ENCODE measurements around the gene CCDC122. TPM values are rescaled to one million over a fixed set of nuclear protein-coding genes. Genes with fewer than 3 reads are reported as not detected.

The CCDC122 gene
- total RNA-seq, 1 donor from 2014 or later: 8.3 TPM

- peaks cover 7% of the 10 kb centered on the region for H3K36me3 Mint-ChIP-seq (ENCODE audit: low read depth)
- no peaks in the 10 kb centered on the region for H3K27me3 Mint-ChIP-seq (ENCODE audit: low read depth)
- H3K4me1 Mint-ChIP-seq (ENCODE audit: low read depth): peaks cover 5% of the 10 kb centered on the region
- no peak overlapping the region for H3K4me3 Mint-ChIP-seq (ENCODE audit: unreplicated experiment)
- no peak for DNase-seq (ENCODE audit: low spot score)
- TF ChIP-seq CTCF (IDR thresholded peaks at IDR 0.05): no peak
- H3K9me3 Mint-ChIP-seq (ENCODE audit: low read depth): peaks cover 4% of the 10 kb centered on the region
- H3K27ac Mint-ChIP-seq (ENCODE audit: unreplicated experiment): no peak overlapping the region
Observed at GRCh38 chr13:43864921-43865320, 14.6 kb downstream of the CCDC122 start.

DNA sequence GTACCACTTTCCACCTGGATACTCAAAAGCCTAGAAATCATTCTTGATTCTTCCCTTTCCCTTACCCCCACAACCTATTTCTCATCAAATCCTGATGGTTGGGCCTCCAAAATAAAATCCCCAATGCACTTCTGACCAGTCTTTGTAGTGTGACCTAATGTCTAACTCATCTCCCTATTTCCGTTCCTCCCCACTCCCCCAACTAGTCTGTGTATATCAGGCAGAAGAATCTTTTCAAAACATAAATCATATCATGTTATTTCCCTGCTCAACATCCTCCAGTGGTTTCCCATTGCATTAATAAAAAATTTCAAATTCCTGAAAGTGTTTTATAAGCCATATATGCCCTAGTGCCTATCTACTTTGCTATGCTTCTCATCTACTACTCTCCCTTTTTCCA is 17.7 kb downstream of the CCDC122 start:
- H3K4me1 Mint-ChIP-seq (ENCODE audit: low read depth): peaks cover 5% of the 10 kb centered on the region
- TF ChIP-seq CTCF (IDR thresholded peaks at IDR 0.05): no peak
- H3K27me3 Mint-ChIP-seq (ENCODE audit: low read depth): no peaks in the 10 kb centered on the region
- no peak overlapping the region for H3K27ac Mint-ChIP-seq (ENCODE audit: unreplicated experiment)
- H3K4me3 Mint-ChIP-seq (ENCODE audit: unreplicated experiment): no peak overlapping the region
- peaks cover 3% of the 10 kb centered on the region for H3K36me3 Mint-ChIP-seq (ENCODE audit: low read depth)
- no peak for DNase-seq (ENCODE audit: low spot score)
- H3K9me3 Mint-ChIP-seq (ENCODE audit: low read depth): peaks cover 4% of the 10 kb centered on the region

DNA sequence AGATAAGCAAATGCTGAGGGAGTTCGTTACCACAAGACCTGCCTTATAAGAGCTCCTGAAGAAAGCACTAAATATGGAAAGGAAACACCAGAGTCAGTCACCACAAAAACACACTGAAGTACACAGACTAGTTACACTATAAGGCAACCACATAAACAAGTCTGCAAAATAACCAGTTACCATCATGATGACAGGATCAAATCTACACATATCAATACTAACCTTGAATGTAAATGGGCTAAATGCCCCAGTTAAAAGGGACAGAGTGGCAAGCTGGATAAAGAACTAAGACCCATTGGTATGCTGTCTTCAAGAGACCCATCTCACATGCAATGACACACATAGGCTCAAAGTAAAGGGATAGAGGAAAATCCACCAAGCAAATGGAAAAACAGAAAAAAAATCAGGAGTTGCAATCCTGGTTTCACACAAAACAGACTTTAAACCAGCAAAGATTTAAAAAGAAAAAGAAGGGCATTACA is 26.6 kb downstream of the CCDC122 start:
- Mint-ChIP-seq H3K27me3 (ENCODE audit: low read depth) (no peaks in the 10 kb centered on the region), H3K27ac (ENCODE audit: unreplicated experiment) (no peak overlapping the region), H3K4me3 (ENCODE audit: unreplicated experiment) (no peak overlapping the region), H3K36me3 (ENCODE audit: low read depth) (peaks cover 55% of the 10 kb centered on the region), H3K4me1 (ENCODE audit: low read depth) (peaks cover 10% of the 10 kb centered on the region), H3K9me3 (ENCODE audit: low read depth) (peaks cover 64% of the 10 kb centered on the region)
- no peak for TF ChIP-seq CTCF (IDR thresholded peaks at IDR 0.05)
- no peak for DNase-seq (ENCODE audit: low spot score)

DNA sequence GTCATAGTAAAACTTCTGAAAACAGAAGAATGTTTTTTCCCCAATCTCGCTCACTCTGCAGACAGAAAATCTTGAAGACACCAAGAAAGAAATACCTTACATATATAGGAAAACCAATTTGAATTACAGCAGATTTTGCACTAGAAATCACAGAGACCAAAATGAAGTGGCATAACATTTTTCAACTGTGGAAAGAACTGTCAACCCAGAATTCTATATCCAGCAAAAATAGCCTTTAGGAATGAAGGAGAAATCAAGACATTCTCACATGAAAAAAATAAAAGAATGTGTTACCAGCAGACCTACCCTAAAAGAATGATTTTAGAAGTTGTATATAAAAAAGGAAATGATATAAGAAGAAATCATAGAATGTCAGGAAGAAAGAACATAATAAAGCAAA is 28.7 kb downstream of the CCDC122 start:
- H3K27ac Mint-ChIP-seq (ENCODE audit: unreplicated experiment): no peak overlapping the region
- H3K4me3 Mint-ChIP-seq (ENCODE audit: unreplicated experiment): no peak overlapping the region
- H3K36me3 Mint-ChIP-seq (ENCODE audit: low read depth): peaks cover 54% of the 10 kb centered on the region
- H3K9me3 Mint-ChIP-seq (ENCODE audit: low read depth): peaks cover 62% of the 10 kb centered on the region
- peaks cover 10% of the 10 kb centered on the region for H3K4me1 Mint-ChIP-seq (ENCODE audit: low read depth)
- no peak for DNase-seq (ENCODE audit: low spot score)
- H3K27me3 Mint-ChIP-seq (ENCODE audit: low read depth): no peaks in the 10 kb centered on the region
- TF ChIP-seq CTCF (IDR thresholded peaks at IDR 0.05): no peak

- no peak for DNase-seq (ENCODE audit: low spot score)
Observed at GRCh38 chr13:43848001-43848649, 31.4 kb downstream of the CCDC122 start.

More at GRCh38 chr13:43848001-43848649, 31.4 kb downstream of the CCDC122 start:
- H3K4me3 Mint-ChIP-seq (ENCODE audit: unreplicated experiment): no peak overlapping the region
- TF ChIP-seq CTCF (IDR thresholded peaks at IDR 0.05): no peak
- peak overlapping the region; percentile 0 for H3K27ac Mint-ChIP-seq (ENCODE audit: unreplicated experiment)
- H3K4me1 Mint-ChIP-seq (ENCODE audit: low read depth): peaks cover 10% of the 10 kb centered on the region
- H3K9me3 Mint-ChIP-seq (ENCODE audit: low read depth): peaks cover 34% of the 10 kb centered on the region
- peaks cover 34% of the 10 kb centered on the region for H3K36me3 Mint-ChIP-seq (ENCODE audit: low read depth)
- H3K27me3 Mint-ChIP-seq (ENCODE audit: low read depth): no peaks in the 10 kb centered on the region
